HCT116 (cell line): ENCODE results near the gene AIF1L. TPM values are rescaled to one million over a fixed set of nuclear protein-coding genes. Genes with fewer than 3 reads are reported as not detected.

ENCODE experiments used
- ATAC-seq: fragments of 200-7000 bp; cut with Tn5 transposase; 2 replicates; pipeline ENCODE4 v1.9.1; 2020; ENCODE audit warnings: mild to moderate bottlenecking, moderate library complexity
- BruUV-seq: library from RNA; stranded (reverse); fragments of 400-500 nt; replicated peaks from 2 replicates; lab custom pipeline; 2021; lab: Mats Ljungman, UMichigan
- CTCF ChIA-PET: fragments of 300-600 bp; sonication (Branson Sonifier 250); formaldehyde crosslinking; loops from one replicate; lab custom pipeline; 2021; ENCODE audit warnings: antibody characterized with exemption; lab: Charles Lee
- POLR2A ChIA-PET: fragments of 300-600, 350-600 bp; sonication (Branson Sonifier 250); formaldehyde crosslinking; loops from one replicate; lab custom pipeline; 2021; ENCODE audit warnings: antibody characterized with exemption; lab: Charles Lee
- RAD21 ChIA-PET, 2 experiments: fragments of 300-600 bp; sonication (Branson Sonifier 250); formaldehyde crosslinking; loops; one replicate each; lab custom pipeline; 2023; ENCODE audit warnings: low total read pairs in 2 of 2; ENCODE audit not compliant: uncharacterized antibody in 2 of 2, unreplicated experiment in 2 of 2, low non-redundant PET in 1 of 2; lab: Charles Lee
- DNase-seq: peaks from one replicate; pipeline ENCODE4 v3.0.0-alpha.2; 2010; ENCODE audit warnings: low read depth, low spot score
- H2AFZ ChIP-seq: fragments of 200-600 bp; shearing (Covaris generic), sonication (generic); 2 replicates; pipeline ENCODE4 v1.6.1; 2017; ENCODE audit warnings: low read depth, mixed run types, mixed read lengths, antibody characterized with exemption, low read length; ENCODE audit not compliant: poor library complexity, severe bottlenecking
- H3K27ac ChIP-seq: 2 replicates; pipeline ENCODE4 v1.5.1; 2012; ENCODE audit warnings: low read depth, low read length
- H3K27me3 ChIP-seq: fragments of 200-600 bp; sonication (generic); 2 replicates; pipeline ENCODE4 v1.6.1; 2016; ENCODE audit warnings: mixed run types, low read length, mixed read lengths; ENCODE audit not compliant: insufficient read depth
- H3K36me3 ChIP-seq, 2 experiments: fragments of 200-500 bp in 1 of 2; fragments of 200-600 bp in 1 of 2; sonication (Bioruptor generic) in 1 of 2; sonication (generic) in 1 of 2; 2 replicates each; pipeline versions ENCODE4 v1.5.1 to v1.6.1; 2014 to 2016; ENCODE audit warnings: low read length in 2 of 2, inconsistent platforms in 1 of 2, mixed read lengths in 1 of 2, mixed run types in 1 of 2; ENCODE audit not compliant: insufficient read depth in 2 of 2, control insufficient read depth in 1 of 2
- H3K4me1 ChIP-seq, 2 experiments: fragments of 200-600 bp in 1 of 2; sonication (generic) in 1 of 2; 2 replicates each; pipeline versions ENCODE4 v1.5.1 to v1.6.1; 2012 to 2017; ENCODE audit warnings: low read length in 2 of 2, inconsistent platforms in 1 of 2, mild to moderate bottlenecking in 1 of 2, mixed read lengths in 1 of 2, mixed run types in 1 of 2, moderate library complexity in 1 of 2; ENCODE audit not compliant: insufficient read depth in 2 of 2, control insufficient read depth in 1 of 2
- H3K4me2 ChIP-seq: fragments of 200-600 bp; sonication (generic); 2 replicates; pipeline ENCODE4 v1.6.1; 2017; ENCODE audit warnings: mixed run types, low read length, mixed read lengths
- H3K4me3 ChIP-seq, 2 experiments: fragments of 200-600 bp in 1 of 2; sonication (generic) in 1 of 2; replicated peaks in 1 of 2; 2 replicates each; pipeline ENCODE4 v1.5.1; 2011 to 2016; ENCODE audit warnings: low read length in 2 of 2, control low read depth in 1 of 2, low read depth in 1 of 2, mild to moderate bottlenecking in 1 of 2, mixed read lengths in 1 of 2, mixed run types in 1 of 2
- H3K79me2 ChIP-seq: fragments of 200-600 bp; sonication (generic); 2 replicates; pipeline ENCODE4 v1.6.1; 2017; ENCODE audit warnings: mild to moderate bottlenecking, mixed run types, low read length, moderate library complexity, mixed read lengths; ENCODE audit not compliant: insufficient read depth
- H3K9ac ChIP-seq: fragments of 200-600 bp; sonication (generic); 2 replicates; pipeline ENCODE4 v1.6.1; 2016; ENCODE audit warnings: low read length, mixed read lengths
- H3K9me2 ChIP-seq: fragments of 200-600 bp; sonication (generic), shearing (Covaris generic); 2 replicates; pipeline ENCODE4 v1.6.1; 2017; ENCODE audit warnings: mixed run types, mild to moderate bottlenecking, moderate library complexity; ENCODE audit not compliant: insufficient read depth
- H3K9me3 ChIP-seq, 2 experiments: fragments of 200-500 bp in 1 of 2; fragments of 200-600 bp in 1 of 2; sonication (Bioruptor generic) in 1 of 2; sonication (generic) in 1 of 2; 2 replicates each; pipeline ENCODE4 v1.6.1; 2014 to 2017; ENCODE audit warnings: low read length in 2 of 2, mixed read lengths in 2 of 2, inconsistent platforms in 1 of 2, low read depth in 1 of 2, mild to moderate bottlenecking in 1 of 2, mixed run types in 1 of 2, moderate library complexity in 1 of 2; ENCODE audit not compliant: control insufficient read depth in 1 of 2, insufficient read depth in 1 of 2
- H4K20me1 ChIP-seq: fragments of 200-600 bp; sonication (generic), shearing (Covaris generic); 2 replicates; pipeline ENCODE4 v1.6.1; 2017; ENCODE audit warnings: mixed run types, mild to moderate bottlenecking, moderate library complexity; ENCODE audit not compliant: insufficient read depth
- ATF3 ChIP-seq: IDR thresholded peaks from 2 replicates; pipeline ENCODE4 v1.6.1; 2012
- CBX3 ChIP-seq: IDR thresholded peaks from 2 replicates; pipeline ENCODE4 v1.6.1; 2012; ENCODE audit warnings: low read depth
- CEBPB ChIP-seq: IDR thresholded peaks from 2 replicates; pipeline ENCODE4 v1.6.1; 2012; ENCODE audit warnings: low read depth
- CTCF ChIP-seq, 3 experiments: fragments of 200-600 bp in 1 of 3; sonication (generic) in 1 of 3; IDR thresholded peaks in 2 of 3; conservative IDR thresholded peaks in 1 of 3; 2 replicates each; pipeline ENCODE4 v1.5.1; 2012 to 2017; ENCODE audit warnings: low read depth in 2 of 3, low read length in 2 of 3, antibody characterized with exemption in 1 of 3, borderline replicate concordance in 1 of 3, control low read depth in 1 of 3, mild to moderate bottlenecking in 1 of 3, mixed read lengths in 1 of 3, mixed run types in 1 of 3, moderate library complexity in 1 of 3; ENCODE audit not compliant: insufficient read depth in 1 of 3
- EZH2phosphoT487 ChIP-seq: fragments of 200-600 bp; IDR thresholded peaks from 2 replicates; pipeline ENCODE4 v1.6.1; 2018; ENCODE audit warnings: antibody characterized with exemption, borderline replicate concordance
- REST ChIP-seq: IDR thresholded peaks from 2 replicates; pipeline ENCODE4 v1.6.1; 2012; ENCODE audit warnings: low read depth
- SIN3A ChIP-seq: IDR thresholded peaks from 2 replicates; pipeline ENCODE4 v1.6.1; 2012; ENCODE audit warnings: low read depth
- SP1 ChIP-seq: IDR thresholded peaks from 2 replicates; pipeline ENCODE4 v1.6.1; 2012; ENCODE audit warnings: low read depth
- SRF ChIP-seq: IDR thresholded peaks from 2 replicates; pipeline ENCODE4 v1.6.1; 2012; ENCODE audit warnings: low read depth
- TCF7L2 ChIP-seq: IDR thresholded peaks from 2 replicates; pipeline ENCODE4 v1.7.0; 2011; ENCODE audit warnings: borderline replicate concordance, inconsistent platforms; ENCODE audit not compliant: insufficient read depth, insufficient read length; ENCODE audit errors: extremely low read depth
- YY1 ChIP-seq: IDR thresholded peaks from 2 replicates; pipeline ENCODE4 v1.6.1; 2011; ENCODE audit warnings: low read length, low read depth, moderate library complexity, mild to moderate bottlenecking; ENCODE audit not compliant: insufficient replicate concordance; ENCODE audit errors: extremely low read depth
- ZBTB33 ChIP-seq: IDR thresholded peaks from 2 replicates; pipeline ENCODE4 v1.6.1; 2011; ENCODE audit warnings: mild to moderate bottlenecking, low read length, moderate library complexity; ENCODE audit not compliant: insufficient replicate concordance; ENCODE audit errors: extremely low read depth
- ZNF274 ChIP-seq: fragments of 200-500 bp; sonication (Bioruptor generic); IDR thresholded peaks from 2 replicates; pipeline ENCODE4 v1.6.1; 2014; ENCODE audit warnings: mild to moderate bottlenecking, low read depth, low read length, inconsistent platforms
- intact Hi-C: fragments of 100-400 bp; cut with micrococcal nuclease; formaldehyde crosslinking; loops from 2 replicates; pipeline ENCODE4 v1.10.0; 2022
- total RNA-seq: library from RNA; stranded (reverse); gene quantifications from one replicate; pipeline ENCODE4 v1.2.1, GENCODE V29; 2021; ENCODE audit not compliant: unreplicated experiment

Gene AIF1L
- total RNA-seq, 1 experiment from 2014 or later: 34.0 TPM

GRCh38 chr9:131148966-131149687 lies 52.8 kb downstream of the AIF1L start:
- no peak overlapping the region for H3K4me2 ChIP-seq
- H3K27me3 ChIP-seq: no peaks in the 10 kb centered on the region
- TF ChIP-seq CTCF (IDR thresholded peaks at IDR 0.05 in 2 of 3, conservative IDR thresholded peaks at IDR 0.05 in 1 of 3; ENCODE audit: borderline replicate concordance in 1 of 3, insufficient read depth in 1 of 3, low read depth in 2 of 3, low read length in 2 of 3): no peak
- TF ChIP-seq ZNF274: no peak
- TF ChIP-seq ZBTB33: no peak
- no peak for TF ChIP-seq CEBPB
- TF ChIP-seq CBX3: no peak
- TF ChIP-seq REST: no peak
- no peak for TF ChIP-seq SRF
- TF ChIP-seq SIN3A: no peak
- no peak for TF ChIP-seq ATF3
- no peak for TF ChIP-seq EZH2phosphoT487
- no peak for TF ChIP-seq YY1
- TF ChIP-seq SP1: no peak
- TF ChIP-seq TCF7L2: no peak
- TF ChIP-seq, all 23 proteins: peak for 0
- ChIA-PET POLR2A (no interaction called here), CTCF (no interaction called here), RAD21 (no interaction called here)
- no peak for DNase-seq
- Histone ChIP-seq H3K79me2 (no peaks in the 10 kb centered on the region), H3K4me3 (no peak overlapping the region), H3K9me2 (no peaks in the 10 kb centered on the region), H3K9me3 (no peaks in the 10 kb centered on the region), H2AFZ (no peak overlapping the region), H3K36me3 (peaks cover 56 to 75% of the 10 kb centered on the region in 2 experiments), H4K20me1 (no peaks in the 10 kb centered on the region), H3K27ac (no peak overlapping the region), H3K9ac (no peak overlapping the region), H3K4me1 (no peaks in the 10 kb centered on the region)
- intact Hi-C loops: no loop called here
- BruUV-seq: no TSS peak
- ATAC-seq: no peak
